HCT116 (cell line): ENCODE measurements around the gene NRROS. TPM values are rescaled to one million over a fixed set of nuclear protein-coding genes. Genes with fewer than 3 reads are reported as not detected.

Experiments
- ATAC-seq: fragments of 200-7000 bp; cut with Tn5 transposase; 2 replicates; pipeline ENCODE4 v1.9.1; 2020; ENCODE audit warnings: mild to moderate bottlenecking, moderate library complexity
- BruUV-seq: library from RNA; stranded (reverse); fragments of 400-500 nt; replicated peaks from 2 replicates; lab custom pipeline; 2021; lab: Mats Ljungman, UMichigan
- CTCF ChIA-PET: fragments of 300-600 bp; sonication (Branson Sonifier 250); formaldehyde crosslinking; loops from one replicate; lab custom pipeline; 2021; ENCODE audit warnings: antibody characterized with exemption; lab: Charles Lee
- POLR2A ChIA-PET: fragments of 300-600, 350-600 bp; sonication (Branson Sonifier 250); formaldehyde crosslinking; loops from one replicate; lab custom pipeline; 2021; ENCODE audit warnings: antibody characterized with exemption; lab: Charles Lee
- RAD21 ChIA-PET, 2 experiments: fragments of 300-600 bp; sonication (Branson Sonifier 250); formaldehyde crosslinking; loops; one replicate each; lab custom pipeline; 2023; ENCODE audit warnings: low total read pairs in 2 of 2; ENCODE audit not compliant: uncharacterized antibody in 2 of 2, unreplicated experiment in 2 of 2, low non-redundant PET in 1 of 2; lab: Charles Lee
- DNase-seq: peaks from one replicate; pipeline ENCODE4 v3.0.0-alpha.2; 2010; ENCODE audit warnings: low read depth, low spot score
- H2AFZ ChIP-seq: fragments of 200-600 bp; shearing (Covaris generic), sonication (generic); 2 replicates; pipeline ENCODE4 v1.6.1; 2017; ENCODE audit warnings: low read depth, mixed run types, mixed read lengths, antibody characterized with exemption, low read length; ENCODE audit not compliant: poor library complexity, severe bottlenecking
- H3K27ac ChIP-seq: 2 replicates; pipeline ENCODE4 v1.5.1; 2012; ENCODE audit warnings: low read depth, low read length
- H3K27me3 ChIP-seq: fragments of 200-600 bp; sonication (generic); 2 replicates; pipeline ENCODE4 v1.6.1; 2016; ENCODE audit warnings: mixed run types, low read length, mixed read lengths; ENCODE audit not compliant: insufficient read depth
- H3K36me3 ChIP-seq, 2 experiments: fragments of 200-500 bp in 1 of 2; fragments of 200-600 bp in 1 of 2; sonication (Bioruptor generic) in 1 of 2; sonication (generic) in 1 of 2; 2 replicates each; pipeline versions ENCODE4 v1.5.1 to v1.6.1; 2014 to 2016; ENCODE audit warnings: low read length in 2 of 2, inconsistent platforms in 1 of 2, mixed read lengths in 1 of 2, mixed run types in 1 of 2; ENCODE audit not compliant: insufficient read depth in 2 of 2, control insufficient read depth in 1 of 2
- H3K4me1 ChIP-seq, 2 experiments: fragments of 200-600 bp in 1 of 2; sonication (generic) in 1 of 2; 2 replicates each; pipeline versions ENCODE4 v1.5.1 to v1.6.1; 2012 to 2017; ENCODE audit warnings: low read length in 2 of 2, inconsistent platforms in 1 of 2, mild to moderate bottlenecking in 1 of 2, mixed read lengths in 1 of 2, mixed run types in 1 of 2, moderate library complexity in 1 of 2; ENCODE audit not compliant: insufficient read depth in 2 of 2, control insufficient read depth in 1 of 2
- H3K4me2 ChIP-seq: fragments of 200-600 bp; sonication (generic); 2 replicates; pipeline ENCODE4 v1.6.1; 2017; ENCODE audit warnings: mixed run types, low read length, mixed read lengths
- H3K4me3 ChIP-seq, 2 experiments: fragments of 200-600 bp in 1 of 2; sonication (generic) in 1 of 2; replicated peaks in 1 of 2; 2 replicates each; pipeline ENCODE4 v1.5.1; 2011 to 2016; ENCODE audit warnings: low read length in 2 of 2, control low read depth in 1 of 2, low read depth in 1 of 2, mild to moderate bottlenecking in 1 of 2, mixed read lengths in 1 of 2, mixed run types in 1 of 2
- H3K79me2 ChIP-seq: fragments of 200-600 bp; sonication (generic); 2 replicates; pipeline ENCODE4 v1.6.1; 2017; ENCODE audit warnings: mild to moderate bottlenecking, mixed run types, low read length, moderate library complexity, mixed read lengths; ENCODE audit not compliant: insufficient read depth
- H3K9ac ChIP-seq: fragments of 200-600 bp; sonication (generic); 2 replicates; pipeline ENCODE4 v1.6.1; 2016; ENCODE audit warnings: low read length, mixed read lengths
- H3K9me2 ChIP-seq: fragments of 200-600 bp; sonication (generic), shearing (Covaris generic); 2 replicates; pipeline ENCODE4 v1.6.1; 2017; ENCODE audit warnings: mixed run types, mild to moderate bottlenecking, moderate library complexity; ENCODE audit not compliant: insufficient read depth
- H3K9me3 ChIP-seq, 2 experiments: fragments of 200-500 bp in 1 of 2; fragments of 200-600 bp in 1 of 2; sonication (Bioruptor generic) in 1 of 2; sonication (generic) in 1 of 2; 2 replicates each; pipeline ENCODE4 v1.6.1; 2014 to 2017; ENCODE audit warnings: low read length in 2 of 2, mixed read lengths in 2 of 2, inconsistent platforms in 1 of 2, low read depth in 1 of 2, mild to moderate bottlenecking in 1 of 2, mixed run types in 1 of 2, moderate library complexity in 1 of 2; ENCODE audit not compliant: control insufficient read depth in 1 of 2, insufficient read depth in 1 of 2
- H4K20me1 ChIP-seq: fragments of 200-600 bp; sonication (generic), shearing (Covaris generic); 2 replicates; pipeline ENCODE4 v1.6.1; 2017; ENCODE audit warnings: mixed run types, mild to moderate bottlenecking, moderate library complexity; ENCODE audit not compliant: insufficient read depth
- CEBPB ChIP-seq: IDR thresholded peaks from 2 replicates; pipeline ENCODE4 v1.6.1; 2012; ENCODE audit warnings: low read depth
- EGR1 ChIP-seq: IDR thresholded peaks from 2 replicates; pipeline ENCODE4 v1.6.1; 2012; ENCODE audit warnings: low read depth
- ELF1 ChIP-seq: IDR thresholded peaks from 2 replicates; pipeline ENCODE4 v1.6.1; 2012; ENCODE audit warnings: low read depth, borderline replicate concordance
- EZH2 ChIP-seq: fragments of 200-600 bp; sonication (generic); IDR thresholded peaks from 2 replicates; pipeline ENCODE4 v1.6.1; 2017; ENCODE audit warnings: antibody characterized with exemption, mixed run types
- EZH2phosphoT487 ChIP-seq: fragments of 200-600 bp; IDR thresholded peaks from 2 replicates; pipeline ENCODE4 v1.6.1; 2018; ENCODE audit warnings: antibody characterized with exemption, borderline replicate concordance
- FOSL1 ChIP-seq: IDR thresholded peaks from 2 replicates; pipeline ENCODE4 v1.6.1; 2012; ENCODE audit warnings: low read depth
- JUND ChIP-seq: IDR thresholded peaks from 2 replicates; pipeline ENCODE4 v1.6.1; 2012
- POLR2A ChIP-seq: IDR thresholded peaks from 2 replicates; pipeline ENCODE4 v1.7.0; 2011; ENCODE audit warnings: borderline replicate concordance; ENCODE audit not compliant: insufficient read depth, insufficient read length; ENCODE audit errors: extremely low read depth
- POLR2AphosphoS5 ChIP-seq: IDR thresholded peaks from 2 replicates; pipeline ENCODE4 v1.6.1; 2011; ENCODE audit warnings: mild to moderate bottlenecking, low read depth, low read length, moderate library complexity
- RAD21 ChIP-seq: IDR thresholded peaks from 2 replicates; pipeline ENCODE4 v1.6.1; 2012; ENCODE audit warnings: low read depth, mild to moderate bottlenecking
- SIN3A ChIP-seq: IDR thresholded peaks from 2 replicates; pipeline ENCODE4 v1.6.1; 2012; ENCODE audit warnings: low read depth
- SP1 ChIP-seq: IDR thresholded peaks from 2 replicates; pipeline ENCODE4 v1.6.1; 2012; ENCODE audit warnings: low read depth
- SRF ChIP-seq: IDR thresholded peaks from 2 replicates; pipeline ENCODE4 v1.6.1; 2012; ENCODE audit warnings: low read depth
- YY1 ChIP-seq: IDR thresholded peaks from 2 replicates; pipeline ENCODE4 v1.6.1; 2011; ENCODE audit warnings: low read length, low read depth, moderate library complexity, mild to moderate bottlenecking; ENCODE audit not compliant: insufficient replicate concordance; ENCODE audit errors: extremely low read depth
- ZBTB33 ChIP-seq: IDR thresholded peaks from 2 replicates; pipeline ENCODE4 v1.6.1; 2011; ENCODE audit warnings: mild to moderate bottlenecking, low read length, moderate library complexity; ENCODE audit not compliant: insufficient replicate concordance; ENCODE audit errors: extremely low read depth
- ZFX ChIP-seq: fragments of 450-650 bp; IDR thresholded peaks from 2 replicates; pipeline ENCODE4 v1.6.1; 2017
- ZNF274 ChIP-seq: fragments of 200-500 bp; sonication (Bioruptor generic); IDR thresholded peaks from 2 replicates; pipeline ENCODE4 v1.6.1; 2014; ENCODE audit warnings: mild to moderate bottlenecking, low read depth, low read length, inconsistent platforms
- intact Hi-C: fragments of 100-400 bp; cut with micrococcal nuclease; formaldehyde crosslinking; loops from 2 replicates; pipeline ENCODE4 v1.10.0; 2022
- total RNA-seq: library from RNA; stranded (reverse); gene quantifications from one replicate; pipeline ENCODE4 v1.2.1, GENCODE V29; 2021; ENCODE audit not compliant: unreplicated experiment
- TF ChIP-seq, protein P1 (sequence below): IDR thresholded peaks from 2 replicates; pipeline ENCODE4 v1.6.1; 2012
- TF ChIP-seq, protein P2 (sequence below): IDR thresholded peaks from 2 replicates; pipeline ENCODE4 v1.6.1; 2012; ENCODE audit warnings: low read depth

NRROS gene
- total RNA-seq, 1 experiment from 2014 or later = 0.12 TPM

DNA sequence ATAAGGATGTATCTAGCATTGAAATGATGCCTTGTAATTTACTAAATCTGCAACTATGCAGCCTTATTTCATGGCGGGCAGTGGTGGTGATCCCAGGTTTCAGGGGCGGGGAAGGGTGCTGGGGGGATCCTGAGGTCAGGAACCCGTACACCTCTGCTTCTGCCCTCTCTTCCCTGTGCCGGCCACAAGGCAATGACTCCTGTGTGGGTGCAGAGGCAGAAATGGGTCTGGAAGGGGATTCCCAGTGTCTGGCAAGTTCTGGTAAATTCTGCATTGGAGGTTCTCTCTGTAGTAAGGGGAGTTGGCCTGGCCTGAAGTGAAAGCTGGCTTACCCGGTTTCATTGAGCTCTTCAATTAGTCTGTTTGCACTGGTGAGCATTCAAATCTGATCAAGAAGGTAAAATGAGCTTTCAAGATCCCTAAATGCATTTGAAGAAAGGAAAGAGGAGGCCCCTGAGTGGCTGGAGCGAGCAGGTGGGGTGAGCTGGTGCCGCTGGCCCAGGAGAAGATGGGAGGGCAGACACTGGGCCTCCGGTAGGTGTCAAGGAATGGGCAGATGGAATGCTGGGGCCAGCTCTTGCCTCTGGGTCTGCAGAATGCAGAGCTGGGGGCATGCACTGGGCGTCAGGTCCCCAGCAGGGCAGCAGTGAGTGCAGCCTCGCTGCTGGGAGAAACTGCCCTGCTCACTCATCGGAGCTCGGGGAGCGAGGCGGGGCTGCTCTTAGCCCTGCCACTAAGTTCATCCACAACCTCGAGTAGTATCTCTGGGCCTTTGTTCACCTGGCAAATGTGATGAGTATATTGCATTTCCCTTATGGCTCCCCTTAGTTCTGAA is 13.7 kb downstream of the NRROS start:
- Histone ChIP-seq H3K9me3 (no peaks in the 10 kb centered on the region), H3K4me1 (peaks cover 7 to 9% of the 10 kb centered on the region in 2 experiments; a peak in 3 of 4 replicates), H4K20me1 (no peaks in the 10 kb centered on the region), H3K9me2 (no peaks in the 10 kb centered on the region), H3K27me3 (no peaks in the 10 kb centered on the region), H2AFZ (no peak overlapping the region), H3K4me2 (no peak overlapping the region), H3K27ac (no peak overlapping the region), H3K9ac (no peak overlapping the region), H3K4me3 (no peak overlapping the region), H3K36me3 (no peaks in the 10 kb centered on the region), H3K79me2 (no peaks in the 10 kb centered on the region)
- DNase-seq (no peak), ATAC-seq (no peak)
- ChIA-PET RAD21 (no interaction called here), POLR2A (no interaction called here), CTCF (no interaction called here)
- intact Hi-C loops = no loop called here
- TF ChIP-seq SP1 = no peak
- no peak for TF ChIP-seq POLR2AphosphoS5
- no peak for TF ChIP-seq ZNF274
- no peak for TF ChIP-seq ELF1
- no peak for TF ChIP-seq CEBPB
- no peak for TF ChIP-seq EZH2
- no peak for TF ChIP-seq ZBTB33
- TF ChIP-seq SIN3A = no peak
- no peak for TF ChIP-seq EGR1
- no peak for TF ChIP-seq EZH2phosphoT487
- no peak for TF ChIP-seq FOSL1
- TF ChIP-seq, protein P1, sequence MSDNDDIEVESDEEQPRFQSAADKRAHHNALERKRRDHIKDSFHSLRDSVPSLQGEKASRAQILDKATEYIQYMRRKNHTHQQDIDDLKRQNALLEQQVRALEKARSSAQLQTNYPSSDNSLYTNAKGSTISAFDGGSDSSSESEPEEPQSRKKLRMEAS = no peak
- TF ChIP-seq SRF = no peak
- no peak for TF ChIP-seq ZFX
- TF ChIP-seq POLR2A = no peak
- TF ChIP-seq RAD21 = no peak
- TF ChIP-seq YY1 = no peak
- TF ChIP-seq JUND = no peak
- TF ChIP-seq, protein P2, sequence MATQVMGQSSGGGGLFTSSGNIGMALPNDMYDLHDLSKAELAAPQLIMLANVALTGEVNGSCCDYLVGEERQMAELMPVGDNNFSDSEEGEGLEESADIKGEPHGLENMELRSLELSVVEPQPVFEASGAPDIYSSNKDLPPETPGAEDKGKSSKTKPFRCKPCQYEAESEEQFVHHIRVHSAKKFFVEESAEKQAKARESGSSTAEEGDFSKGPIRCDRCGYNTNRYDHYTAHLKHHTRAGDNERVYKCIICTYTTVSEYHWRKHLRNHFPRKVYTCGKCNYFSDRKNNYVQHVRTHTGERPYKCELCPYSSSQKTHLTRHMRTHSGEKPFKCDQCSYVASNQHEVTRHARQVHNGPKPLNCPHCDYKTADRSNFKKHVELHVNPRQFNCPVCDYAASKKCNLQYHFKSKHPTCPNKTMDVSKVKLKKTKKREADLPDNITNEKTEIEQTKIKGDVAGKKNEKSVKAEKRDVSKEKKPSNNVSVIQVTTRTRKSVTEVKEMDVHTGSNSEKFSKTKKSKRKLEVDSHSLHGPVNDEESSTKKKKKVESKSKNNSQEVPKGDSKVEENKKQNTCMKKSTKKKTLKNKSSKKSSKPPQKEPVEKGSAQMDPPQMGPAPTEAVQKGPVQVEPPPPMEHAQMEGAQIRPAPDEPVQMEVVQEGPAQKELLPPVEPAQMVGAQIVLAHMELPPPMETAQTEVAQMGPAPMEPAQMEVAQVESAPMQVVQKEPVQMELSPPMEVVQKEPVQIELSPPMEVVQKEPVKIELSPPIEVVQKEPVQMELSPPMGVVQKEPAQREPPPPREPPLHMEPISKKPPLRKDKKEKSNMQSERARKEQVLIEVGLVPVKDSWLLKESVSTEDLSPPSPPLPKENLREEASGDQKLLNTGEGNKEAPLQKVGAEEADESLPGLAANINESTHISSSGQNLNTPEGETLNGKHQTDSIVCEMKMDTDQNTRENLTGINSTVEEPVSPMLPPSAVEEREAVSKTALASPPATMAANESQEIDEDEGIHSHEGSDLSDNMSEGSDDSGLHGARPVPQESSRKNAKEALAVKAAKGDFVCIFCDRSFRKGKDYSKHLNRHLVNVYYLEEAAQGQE = no peak
- BruUV-seq = no TSS peak
